NCI-H2029 (cell line): Measurements from ENCODE around the gene CYB561A3.

ENCODE experiments used
- DNase-seq: peaks from one replicate; lab custom pipeline; 2025; lab: John Stamatoyannopoulos, UW

CYB561A3 gene

GRCh38 chr11:61369372-61370348, 8.0 kb upstream of the CYB561A3 start:
- DNase-seq: no peak

GRCh38 chr11:61368646-61369045, 7.0 kb upstream of the CYB561A3 start:
- no peak for DNase-seq

- DNase-seq: no peak
Measured at GRCh38 chr11:61367406-61367805, 5.7 kb upstream of the CYB561A3 start.

GRCh38 chr11:61364012-61364675, 2.5 kb upstream of the CYB561A3 start:
- DNase-seq: no peak

- DNase-seq: peak; percentile 54
Measured at GRCh38 chr11:61362542-61362875, 827 bp upstream of the CYB561A3 start.

- no peak for DNase-seq
Measured at GRCh38 chr11:61361237-61361740, 393 bp downstream of the CYB561A3 start.

- no peak for DNase-seq
Measured at GRCh38 chr11:61359516-61359915, 2.2 kb downstream of the CYB561A3 start.

- no peak for DNase-seq
Measured at GRCh38 chr11:61358566-61358965, 3.1 kb downstream of the CYB561A3 start.

- DNase-seq: no peak
Measured at GRCh38 chr11:61357894-61358239, 3.8 kb downstream of the CYB561A3 start.

GRCh38 chr11:61357233-61357893, 4.3 kb downstream of the CYB561A3 start:
- DNase-seq: no peak

GRCh38 chr11:61356706-61357105, 5.0 kb downstream of the CYB561A3 start:
- DNase-seq: no peak

GRCh38 chr11:61354208-61354607, 7.5 kb downstream of the CYB561A3 start:
- no peak for DNase-seq

GRCh38 chr11:61353131-61354067, 8.3 kb downstream of the CYB561A3 start:
- no peak for DNase-seq

- no peak for DNase-seq
Measured at GRCh38 chr11:61352038-61352437, 9.6 kb downstream of the CYB561A3 start.

- no peak for DNase-seq
Measured at GRCh38 chr11:61350803-61351202, 10.9 kb downstream of the CYB561A3 start.

- no peak for DNase-seq
Measured at GRCh38 chr11:61350336-61350735, 11.3 kb downstream of the CYB561A3 start.

GRCh38 chr11:61349916-61350315, 11.8 kb downstream of the CYB561A3 start:
- DNase-seq: no peak

- no peak for DNase-seq
Measured at GRCh38 chr11:61349189-61349751, 12.4 kb downstream of the CYB561A3 start.

GRCh38 chr11:61347916-61348461, 13.7 kb downstream of the CYB561A3 start:
- DNase-seq: no peak

- no peak for DNase-seq
Measured at GRCh38 chr11:61345954-61346843, 15.5 kb downstream of the CYB561A3 start.
